ENCODE data around the gene AOPEP. TPM values are rescaled to one million over a fixed set of nuclear protein-coding genes. Genes with fewer than 3 reads are reported as not detected.

Gene AOPEP
- total and polyA plus RNA-seq, 8 donors, result 73.9 to 407 (median 101) TPM

DNA sequence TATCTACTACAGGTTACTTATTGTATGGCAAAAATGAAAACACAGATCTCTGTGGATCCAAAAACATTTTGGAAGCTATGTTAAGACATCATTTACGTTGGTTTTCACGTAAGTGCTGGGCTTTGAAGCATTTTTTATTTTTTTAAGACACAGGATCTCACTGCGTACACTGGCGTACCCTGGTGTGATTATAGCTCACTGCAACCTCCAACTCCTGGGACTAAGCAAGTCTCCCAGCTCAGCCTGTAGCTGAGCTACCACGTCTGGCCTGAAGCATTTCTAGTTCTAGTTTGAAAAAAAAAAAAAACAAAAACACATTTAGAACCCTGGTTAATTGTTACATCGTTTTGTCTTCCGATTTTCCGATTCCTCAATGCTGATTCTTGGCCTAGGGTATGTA, 131.3 kb downstream of the AOPEP start:
- H3K9me3 ChIP-seq, result no peaks in the 10 kb centered on the region
- H3K27ac ChIP-seq, result no peak overlapping the region
- H3K27me3 ChIP-seq, result no peaks in the 10 kb centered on the region
- intact Hi-C loops (cut with DNase I; ENCODE audit: low total_unique reads), result no loop called here
- no peak overlapping the region for H3K4me3 ChIP-seq
- TF ChIP-seq EP300 (IDR thresholded peaks at IDR 0.05) (no peak), POLR2AphosphoS5 (IDR thresholded peaks at IDR 0.05) (no peak), POLR2A (IDR thresholded peaks at IDR 0.05) (no peak), CTCF (IDR thresholded peaks at IDR 0.05) (no peak)
- H3K4me1 ChIP-seq, result peaks cover 4 to 19% (median 10%) of the 10 kb centered on the region in 4 donors
- WGBS, 5 donors, result 86 to 93% (median 92%) methylated on average over 8 of the region's 8 CpGs
- DNase-seq, result peak in 1 of 2 donors; percentile 37
- no peaks in the 10 kb centered on the region for H3K36me3 ChIP-seq

DNA sequence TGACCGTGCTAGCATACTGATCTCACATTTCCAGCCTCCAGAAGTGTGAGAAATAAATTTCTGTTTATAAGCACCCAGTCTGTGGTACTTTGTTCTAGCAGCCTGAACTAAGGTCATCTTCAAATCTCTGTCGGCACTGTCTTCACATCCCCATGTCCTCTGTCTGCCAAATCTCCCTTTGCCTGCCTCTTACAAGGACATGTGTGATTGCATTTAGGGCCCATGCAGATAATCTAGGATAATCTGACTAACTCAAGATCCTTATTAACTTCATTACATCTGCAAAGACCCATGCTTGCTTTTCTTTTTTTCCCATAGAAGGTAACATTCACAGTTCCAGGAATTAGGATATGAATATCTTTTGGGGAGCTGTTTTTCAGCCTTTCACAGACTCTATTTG, 132.7 kb downstream of the AOPEP start:
- Histone ChIP-seq H3K4me1 (peaks cover 0 to 29% (median 14%) of the 10 kb centered on the region in 4 donors), H3K27ac (no peak overlapping the region), H3K9me3 (no peaks in the 10 kb centered on the region), H3K27me3 (no peaks in the 10 kb centered on the region), H3K36me3 (no peaks in the 10 kb centered on the region), H3K4me3 (no peak overlapping the region)
- intact Hi-C loops (cut with DNase I; ENCODE audit: low total_unique reads), result no loop called here
- whole genome bisulfite sequencing, 5 donors, result 85 to 98% (median 90%) methylated on average over 2 of the region's 2 CpGs
- no peak for DNase-seq
- TF ChIP-seq EP300 (IDR thresholded peaks at IDR 0.05), result no peak

DNA sequence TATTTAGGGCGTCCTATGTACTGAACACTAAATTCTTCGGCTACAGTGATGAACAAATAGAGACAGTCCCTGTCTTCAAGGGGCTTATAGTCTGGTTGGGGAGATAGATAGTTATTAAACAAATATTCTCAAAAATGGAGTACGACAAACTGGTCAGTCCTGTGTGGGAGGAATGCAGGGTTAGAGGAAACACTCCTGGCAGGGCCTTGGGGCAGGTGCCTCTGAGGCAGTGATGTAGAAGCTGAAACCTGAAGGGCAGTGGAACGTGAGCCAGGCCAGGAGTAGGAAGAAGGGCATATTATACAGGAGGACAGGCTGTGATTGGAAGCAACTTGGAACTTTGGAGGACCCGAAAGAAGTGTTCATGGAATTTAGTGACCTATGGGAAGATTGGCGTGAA, 133.4 kb downstream of the AOPEP start:
- no peak for TF ChIP-seq POLR2A (IDR thresholded peaks at IDR 0.05)
- TF ChIP-seq POLR2AphosphoS5 (IDR thresholded peaks at IDR 0.05), result no peak
- no peak for TF ChIP-seq CTCF (IDR thresholded peaks at IDR 0.05)
- intact Hi-C loops (cut with DNase I; ENCODE audit: low total_unique reads), result no loop called here
- H3K27ac ChIP-seq, result peak overlapping the region in 1 of 5 donors; percentile 62
- H3K4me1 ChIP-seq, result peaks cover under 1 to 36% (median 18%) of the 10 kb centered on the region in 4 donors
- H3K36me3 ChIP-seq, result no peaks in the 10 kb centered on the region
- H3K27me3 ChIP-seq, result no peaks in the 10 kb centered on the region
- H3K9me3 ChIP-seq, result no peaks in the 10 kb centered on the region
- no peak for DNase-seq
- WGBS, 5 donors, result 87 to 91% (median 90%) methylated on average over 6 of the region's 6 CpGs
- no peak overlapping the region for H3K4me3 ChIP-seq

GRCh38 chr9:94860678-94861588, 134.4 kb downstream of the AOPEP start:
- WGBS, 5 donors, result 65 to 77% (median 75%) methylated on average over 10 of the region's 10 CpGs
- H3K36me3 ChIP-seq, result no peaks in the 10 kb centered on the region
- intact Hi-C loops (cut with DNase I; ENCODE audit: low total_unique reads), result no loop called here
- peaks cover 11 to 46% (median 23%) of the 10 kb centered on the region in 4 donors for H3K4me1 ChIP-seq
- H3K4me3 ChIP-seq, result no peak overlapping the region
- H3K27me3 ChIP-seq, result no peaks in the 10 kb centered on the region
- DNase-seq, result peak; percentile 34 to 81
- TF ChIP-seq POLR2A (IDR thresholded peaks at IDR 0.05), result no peak
- TF ChIP-seq EP300 (IDR thresholded peaks at IDR 0.05), result no peak
- no peak for TF ChIP-seq CTCF (IDR thresholded peaks at IDR 0.05)
- no peak for TF ChIP-seq POLR2AphosphoS5 (IDR thresholded peaks at IDR 0.05)
- no peaks in the 10 kb centered on the region for H3K9me3 ChIP-seq
- peak overlapping the region in 4 of 5 donors; percentile 47 to 91 (median 76) for H3K27ac ChIP-seq
